GM12878 (cell line): ENCODE data around the gene SLC2A4. TPM values are rescaled to one million over a fixed set of nuclear protein-coding genes. Genes with fewer than 3 reads are reported as not detected.

Experiments
- ZNF274 ChIP-seq: IDR thresholded peaks from one replicate; pipeline ENCODE4 v1.8.0; 2011; ENCODE audit not compliant: insufficient read length, insufficient read depth
- polyA plus RNA-seq, 11 experiments: library from polyadenylated mRNA; depleted of rRNA in 4 of 11; unstranded in 6 of 11; stranded (reverse) in 5 of 11; fragments of >200 nt; fragmentation: Nextera tagmentation in 4 of 11; fragmentation: Illumina TruSeq in 1 of 11; extraction: Ambion mirVana in 4 of 11; extraction: Trizol in 1 of 11; gene quantifications; 1 replicate in 1 of 11; 2 replicates in 10 of 11; pipeline versions ENCODE4 v1.2.1 to v1.2.3, GENCODE V29; 2011 to 2016; ENCODE audit warnings: inconsistent platforms in 2 of 11, missing spikeins in 2 of 11, low read depth in 1 of 11
- total RNA-seq, 4 experiments: library from RNA; depleted of rRNA in 3 of 4; stranded (reverse); fragments of >200 nt in 3 of 4; fragmentation: Illumina TruSeq in 1 of 4; extraction: Trizol in 1 of 4; gene quantifications; 2 replicates each; pipeline versions ENCODE4 v1.2.1 to v1.2.3, GENCODE V29; 2013 to 2021
- TF ChIP-seq, protein P1 (sequence below): fragments of 450-650 bp; IDR thresholded peaks from 2 replicates; pipeline ENCODE4 v1.6.1; 2017; ENCODE audit warnings: antibody characterized with exemption, mild to moderate bottlenecking, moderate library complexity
- TF ChIP-seq, protein P2 (sequence below): fragments of 450-650 bp; IDR thresholded peaks from 2 replicates; pipeline ENCODE4 v1.6.1; 2016; ENCODE audit warnings: mild to moderate bottlenecking, moderate library complexity, borderline replicate concordance
- TF ChIP-seq, protein P3 (sequence below): fragments of 450-650 bp; conservative IDR thresholded peaks from 2 replicates; pipeline ENCODE4 v1.6.1; 2017; ENCODE audit warnings: mild to moderate bottlenecking, moderate library complexity
- TF ChIP-seq, protein P4 (sequence below): IDR thresholded peaks from 2 replicates; pipeline ENCODE4 v1.6.1; 2011; ENCODE audit warnings: mild to moderate bottlenecking, low read depth, low read length, moderate library complexity; ENCODE audit not compliant: insufficient replicate concordance

Gene SLC2A4
- total and polyA plus RNA-seq, 10 of the 15 experiments (the other 5 are each of a cell fraction or from before 2014, with no cell fraction given), result 0.03 to 0.23 (median 0.04) TPM; not detected in 4

DNA sequence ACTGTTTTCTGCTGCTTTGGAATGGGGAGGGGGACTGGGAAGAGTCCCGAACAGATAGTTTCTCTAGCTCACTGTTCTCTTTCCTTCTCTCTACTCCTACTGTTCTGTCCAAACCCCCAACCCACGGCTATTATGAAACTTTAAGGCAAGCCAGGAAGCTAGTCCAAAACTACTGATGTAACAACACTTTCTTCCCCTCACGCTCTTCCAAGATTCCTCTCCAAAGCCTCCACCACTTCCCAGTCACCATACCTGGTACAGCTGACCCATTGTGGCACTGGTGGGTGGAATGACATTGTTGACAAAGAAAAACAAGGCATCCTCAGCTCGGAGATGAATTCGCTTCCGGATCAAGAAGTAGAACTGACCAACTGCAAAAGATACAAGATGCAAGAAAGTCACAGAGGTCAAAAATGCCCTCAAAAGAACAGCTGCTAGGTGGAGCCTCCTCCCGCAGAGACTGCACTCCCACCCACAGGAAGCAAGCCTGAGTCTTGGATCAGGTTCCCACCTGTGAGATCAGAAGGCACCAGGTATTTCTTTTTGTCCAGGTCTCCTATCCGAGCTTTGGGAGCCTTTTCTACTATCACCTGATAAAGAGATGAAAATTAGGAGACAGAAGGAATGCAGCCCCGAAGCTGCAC is 40.3 kb upstream of the SLC2A4 start (continued):
- TF ChIP-seq, protein P1, sequence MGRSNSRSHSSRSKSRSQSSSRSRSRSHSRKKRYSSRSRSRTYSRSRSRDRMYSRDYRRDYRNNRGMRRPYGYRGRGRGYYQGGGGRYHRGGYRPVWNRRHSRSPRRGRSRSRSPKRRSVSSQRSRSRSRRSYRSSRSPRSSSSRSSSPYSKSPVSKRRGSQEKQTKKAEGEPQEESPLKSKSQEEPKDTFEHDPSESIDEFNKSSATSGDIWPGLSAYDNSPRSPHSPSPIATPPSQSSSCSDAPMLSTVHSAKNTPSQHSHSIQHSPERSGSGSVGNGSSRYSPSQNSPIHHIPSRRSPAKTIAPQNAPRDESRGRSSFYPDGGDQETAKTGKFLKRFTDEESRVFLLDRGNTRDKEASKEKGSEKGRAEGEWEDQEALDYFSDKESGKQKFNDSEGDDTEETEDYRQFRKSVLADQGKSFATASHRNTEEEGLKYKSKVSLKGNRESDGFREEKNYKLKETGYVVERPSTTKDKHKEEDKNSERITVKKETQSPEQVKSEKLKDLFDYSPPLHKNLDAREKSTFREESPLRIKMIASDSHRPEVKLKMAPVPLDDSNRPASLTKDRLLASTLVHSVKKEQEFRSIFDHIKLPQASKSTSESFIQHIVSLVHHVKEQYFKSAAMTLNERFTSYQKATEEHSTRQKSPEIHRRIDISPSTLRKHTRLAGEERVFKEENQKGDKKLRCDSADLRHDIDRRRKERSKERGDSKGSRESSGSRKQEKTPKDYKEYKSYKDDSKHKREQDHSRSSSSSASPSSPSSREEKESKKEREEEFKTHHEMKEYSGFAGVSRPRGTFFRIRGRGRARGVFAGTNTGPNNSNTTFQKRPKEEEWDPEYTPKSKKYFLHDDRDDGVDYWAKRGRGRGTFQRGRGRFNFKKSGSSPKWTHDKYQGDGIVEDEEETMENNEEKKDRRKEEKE, result no peak
- TF ChIP-seq, protein P2, sequence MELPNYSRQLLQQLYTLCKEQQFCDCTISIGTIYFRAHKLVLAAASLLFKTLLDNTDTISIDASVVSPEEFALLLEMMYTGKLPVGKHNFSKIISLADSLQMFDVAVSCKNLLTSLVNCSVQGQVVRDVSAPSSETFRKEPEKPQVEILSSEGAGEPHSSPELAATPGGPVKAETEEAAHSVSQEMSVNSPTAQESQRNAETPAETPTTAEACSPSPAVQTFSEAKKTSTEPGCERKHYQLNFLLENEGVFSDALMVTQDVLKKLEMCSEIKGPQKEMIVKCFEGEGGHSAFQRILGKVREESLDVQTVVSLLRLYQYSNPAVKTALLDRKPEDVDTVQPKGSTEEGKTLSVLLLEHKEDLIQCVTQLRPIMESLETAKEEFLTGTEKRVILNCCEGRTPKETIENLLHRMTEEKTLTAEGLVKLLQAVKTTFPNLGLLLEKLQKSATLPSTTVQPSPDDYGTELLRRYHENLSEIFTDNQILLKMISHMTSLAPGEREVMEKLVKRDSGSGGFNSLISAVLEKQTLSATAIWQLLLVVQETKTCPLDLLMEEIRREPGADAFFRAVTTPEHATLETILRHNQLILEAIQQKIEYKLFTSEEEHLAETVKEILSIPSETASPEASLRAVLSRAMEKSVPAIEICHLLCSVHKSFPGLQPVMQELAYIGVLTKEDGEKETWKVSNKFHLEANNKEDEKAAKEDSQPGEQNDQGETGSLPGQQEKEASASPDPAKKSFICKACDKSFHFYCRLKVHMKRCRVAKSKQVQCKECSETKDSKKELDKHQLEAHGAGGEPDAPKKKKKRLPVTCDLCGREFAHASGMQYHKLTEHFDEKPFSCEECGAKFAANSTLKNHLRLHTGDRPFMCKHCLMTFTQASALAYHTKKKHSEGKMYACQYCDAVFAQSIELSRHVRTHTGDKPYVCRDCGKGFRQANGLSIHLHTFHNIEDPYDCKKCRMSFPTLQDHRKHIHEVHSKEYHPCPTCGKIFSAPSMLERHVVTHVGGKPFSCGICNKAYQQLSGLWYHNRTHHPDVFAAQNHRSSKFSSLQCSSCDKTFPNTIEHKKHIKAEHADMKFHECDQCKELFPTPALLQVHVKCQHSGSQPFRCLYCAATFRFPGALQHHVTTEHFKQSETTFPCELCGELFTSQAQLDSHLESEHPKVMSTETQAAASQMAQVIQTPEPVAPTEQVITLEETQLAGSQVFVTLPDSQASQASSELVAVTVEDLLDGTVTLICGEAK, result no peak
- TF ChIP-seq ZNF274, result no peak
- TF ChIP-seq, protein P3, sequence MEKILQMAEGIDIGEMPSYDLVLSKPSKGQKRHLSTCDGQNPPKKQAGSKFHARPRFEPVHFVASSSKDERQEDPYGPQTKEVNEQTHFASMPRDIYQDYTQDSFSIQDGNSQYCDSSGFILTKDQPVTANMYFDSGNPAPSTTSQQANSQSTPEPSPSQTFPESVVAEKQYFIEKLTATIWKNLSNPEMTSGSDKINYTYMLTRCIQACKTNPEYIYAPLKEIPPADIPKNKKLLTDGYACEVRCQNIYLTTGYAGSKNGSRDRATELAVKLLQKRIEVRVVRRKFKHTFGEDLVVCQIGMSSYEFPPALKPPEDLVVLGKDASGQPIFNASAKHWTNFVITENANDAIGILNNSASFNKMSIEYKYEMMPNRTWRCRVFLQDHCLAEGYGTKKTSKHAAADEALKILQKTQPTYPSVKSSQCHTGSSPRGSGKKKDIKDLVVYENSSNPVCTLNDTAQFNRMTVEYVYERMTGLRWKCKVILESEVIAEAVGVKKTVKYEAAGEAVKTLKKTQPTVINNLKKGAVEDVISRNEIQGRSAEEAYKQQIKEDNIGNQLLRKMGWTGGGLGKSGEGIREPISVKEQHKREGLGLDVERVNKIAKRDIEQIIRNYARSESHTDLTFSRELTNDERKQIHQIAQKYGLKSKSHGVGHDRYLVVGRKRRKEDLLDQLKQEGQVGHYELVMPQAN, result no peak
- TF ChIP-seq, protein P4, sequence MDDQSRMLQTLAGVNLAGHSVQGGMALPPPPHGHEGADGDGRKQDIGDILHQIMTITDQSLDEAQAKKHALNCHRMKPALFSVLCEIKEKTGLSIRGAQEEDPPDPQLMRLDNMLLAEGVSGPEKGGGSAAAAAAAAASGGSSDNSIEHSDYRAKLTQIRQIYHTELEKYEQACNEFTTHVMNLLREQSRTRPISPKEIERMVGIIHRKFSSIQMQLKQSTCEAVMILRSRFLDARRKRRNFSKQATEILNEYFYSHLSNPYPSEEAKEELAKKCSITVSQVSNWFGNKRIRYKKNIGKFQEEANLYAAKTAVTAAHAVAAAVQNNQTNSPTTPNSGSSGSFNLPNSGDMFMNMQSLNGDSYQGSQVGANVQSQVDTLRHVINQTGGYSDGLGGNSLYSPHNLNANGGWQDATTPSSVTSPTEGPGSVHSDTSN, result no peak
